Ovary (tissue), 9 donors: ENCODE data around the gene USH1G. TPM values are rescaled to one million over a fixed set of nuclear protein-coding genes. Genes with fewer than 3 reads are reported as not detected.

Source experiments
- DNase-seq, 5 donors: peaks; one replicate each; pipeline ENCODE4 v3.0.0-alpha.2; 2019 to 2020
- H3K27ac ChIP-seq, 2 donors: fragments of 200-600 bp; one replicate each; pipeline versions ENCODE4 v1.5.1 to v1.8.0; 2019 to 2022
- H3K27me3 ChIP-seq: fragments of 200-600 bp; one replicate; pipeline ENCODE4 v1.8.0; 2022
- H3K36me3 ChIP-seq: fragments of 200-600 bp; sonication (generic); one replicate; pipeline ENCODE4 v1.5.1; 2019
- H3K4me1 ChIP-seq: one replicate; pipeline ENCODE4 v1.8.1; 2013; ENCODE audit warnings: mild to moderate bottlenecking, moderate library complexity; ENCODE audit not compliant: insufficient read depth
- H3K4me3 ChIP-seq: fragments of 200-600 bp; sonication (generic); one replicate; pipeline ENCODE4 v1.5.1; 2017
- H3K9me3 ChIP-seq, 2 donors: fragments of 200-600 bp in 1 of 2; sonication (generic) in 1 of 2; one replicate each; pipeline versions ENCODE4 v1.5.1 to v1.8.1; 2013 to 2019; ENCODE audit warnings: mild to moderate bottlenecking in 1 of 2, moderate library complexity in 1 of 2
- EP300 ChIP-seq: sonication (generic); formaldehyde crosslinking; IDR thresholded peaks from one replicate; pipeline ENCODE4 v1.6.1; 2017; ENCODE audit warnings: antibody characterized with exemption
- POLR2A ChIP-seq: fragments of 450-650 bp; IDR thresholded peaks from one replicate; pipeline ENCODE4 v1.6.1; 2017; ENCODE audit warnings: antibody characterized with exemption, mild to moderate bottlenecking, moderate library complexity
- WGBS, 3 donors: extraction: QIAGEN DNeasy Blood & Tissue Kit in 1 of 3; methylation state at CpG; one replicate each; pipeline versions ENCODE4 v1.1.5 to v1.1.7; 2013 to 2017; 5-methylcytosine and 5-hydroxymethylcytosine counted together
- intact Hi-C, 4 donors: fragments of 100-400 bp; cut with DNase I; formaldehyde crosslinking; loops; one replicate each; pipeline versions ENCODE4 v1.11.0 to v1.15.1; 2022 to 2023
- polyA plus RNA-seq, 2 donors: library from polyadenylated mRNA; stranded (reverse); fragments of 200-250 nt in 1 of 2; fragments of 350-450 nt in 1 of 2; fragmentation: Illumina TruSeq in 1 of 2; extraction: RNeasy Lipid Tissue Mini Kit (QIAGEN cat#74804) in 1 of 2; gene quantifications; one replicate each; pipeline ENCODE4 v1.2.3, GENCODE V29; 2013 to 2014
- total RNA-seq, 7 donors: library from RNA; depleted of rRNA in 2 of 7; stranded (reverse); fragments of >200 nt in 2 of 7; fragmentation: NEBNext Ultra II Directional in 3 of 7; extraction: Animal tissue kit (Norgen Biotek cat#: 25700) in 3 of 7; gene quantifications; one replicate each; pipeline versions ENCODE4 v1.1.0 to v1.2.4, GENCODE V29; 2016 to 2023
- TF ChIP-seq, protein P1 (sequence below), 3 donors: fragments of 450-650 bp in 2 of 3; fragments of 200-600 bp in 1 of 3; IDR thresholded peaks; one replicate each; pipeline versions ENCODE4 v1.5.1 to v1.8.0; 2016 to 2022; ENCODE audit warnings: antibody characterized with exemption in 3 of 3, mild to moderate bottlenecking in 1 of 3
- donor health status: DM: no; HTN: no; CAD: no; lungs with moderate emphysema.
- donor health status: DM: no; HTN: no; CAD: no.
- donor health status: Bipolar disorder and iron deficiency.
- donor health status: DM: yes; HTN: yes; CAD: no.
- donor health status: DM: no; HTN: no; CAD: no.
- donor health status: DM: yes; HTN: yes; CAD: no.

Gene USH1G
- total and polyA plus RNA-seq, 9 donors, result 0.08 to 1.4 (median 0.61) TPM

DNA sequence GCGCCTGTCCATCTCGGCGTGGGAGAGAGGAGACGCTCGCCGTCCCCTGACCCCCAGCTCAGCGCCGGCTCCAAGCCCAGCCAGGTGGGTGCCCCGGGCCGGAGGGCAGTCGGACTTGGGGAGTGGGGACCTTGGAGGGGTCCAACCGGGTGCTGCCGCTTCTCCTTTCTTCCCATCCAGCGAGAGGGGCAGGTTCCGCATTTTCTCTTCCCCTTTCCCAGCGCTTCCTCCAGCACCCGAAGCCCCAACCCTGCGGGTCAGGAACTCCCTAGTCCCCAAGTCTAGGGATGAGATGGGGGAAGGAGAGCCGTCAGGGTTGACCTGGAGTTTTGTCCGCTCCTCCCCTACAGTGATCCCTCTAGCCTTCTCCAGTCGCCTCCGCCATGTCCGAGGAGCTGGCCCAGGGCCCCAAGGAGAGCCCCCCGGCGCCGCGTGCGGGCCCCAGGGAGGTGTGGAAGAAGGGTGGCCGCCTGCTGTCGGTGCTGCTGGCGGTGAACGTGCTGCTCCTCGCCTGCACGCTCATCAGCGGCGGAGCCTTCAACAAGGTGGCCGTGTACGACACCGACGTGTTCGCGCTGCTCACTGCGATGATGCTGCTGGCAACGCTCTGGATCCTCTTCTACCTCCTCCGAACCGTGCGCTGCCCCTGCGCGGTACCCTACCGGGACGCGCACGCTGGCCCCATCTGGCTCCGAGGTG is 1.3 kb upstream of the USH1G start, which contains the start of gene OTOP2:
Gene OTOP2 (plus strand): TSS at position 24 of the 699 bp plus-strand sequence. CDS start 360 bp downstream, at position 384.
- DNase-seq, result no peak
- Histone ChIP-seq H3K27ac (no peak within 1 kb of the TSS), H3K4me3 (peak within 1 kb of the TSS; percentile 31), H3K36me3 (no peaks in the 10 kb centered on the region), H3K9me3 (no peaks in the 10 kb centered on the region), H3K27me3 (peaks cover 4% of the 10 kb centered on the region), H3K4me1 (peaks cover 6% of the 10 kb centered on the region)
- no peak for TF ChIP-seq POLR2A
- TF ChIP-seq EP300, result no peak
- TF ChIP-seq, protein P1, sequence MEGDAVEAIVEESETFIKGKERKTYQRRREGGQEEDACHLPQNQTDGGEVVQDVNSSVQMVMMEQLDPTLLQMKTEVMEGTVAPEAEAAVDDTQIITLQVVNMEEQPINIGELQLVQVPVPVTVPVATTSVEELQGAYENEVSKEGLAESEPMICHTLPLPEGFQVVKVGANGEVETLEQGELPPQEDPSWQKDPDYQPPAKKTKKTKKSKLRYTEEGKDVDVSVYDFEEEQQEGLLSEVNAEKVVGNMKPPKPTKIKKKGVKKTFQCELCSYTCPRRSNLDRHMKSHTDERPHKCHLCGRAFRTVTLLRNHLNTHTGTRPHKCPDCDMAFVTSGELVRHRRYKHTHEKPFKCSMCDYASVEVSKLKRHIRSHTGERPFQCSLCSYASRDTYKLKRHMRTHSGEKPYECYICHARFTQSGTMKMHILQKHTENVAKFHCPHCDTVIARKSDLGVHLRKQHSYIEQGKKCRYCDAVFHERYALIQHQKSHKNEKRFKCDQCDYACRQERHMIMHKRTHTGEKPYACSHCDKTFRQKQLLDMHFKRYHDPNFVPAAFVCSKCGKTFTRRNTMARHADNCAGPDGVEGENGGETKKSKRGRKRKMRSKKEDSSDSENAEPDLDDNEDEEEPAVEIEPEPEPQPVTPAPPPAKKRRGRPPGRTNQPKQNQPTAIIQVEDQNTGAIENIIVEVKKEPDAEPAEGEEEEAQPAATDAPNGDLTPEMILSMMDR (IDR thresholded peaks at IDR 0.05), result no peak
- intact Hi-C loops, result no loop called here
- WGBS, 3 donors, result 1 to 2% (median 1%) methylated on average over 39 to 54 of the region's 54 CpGs

DNA sequence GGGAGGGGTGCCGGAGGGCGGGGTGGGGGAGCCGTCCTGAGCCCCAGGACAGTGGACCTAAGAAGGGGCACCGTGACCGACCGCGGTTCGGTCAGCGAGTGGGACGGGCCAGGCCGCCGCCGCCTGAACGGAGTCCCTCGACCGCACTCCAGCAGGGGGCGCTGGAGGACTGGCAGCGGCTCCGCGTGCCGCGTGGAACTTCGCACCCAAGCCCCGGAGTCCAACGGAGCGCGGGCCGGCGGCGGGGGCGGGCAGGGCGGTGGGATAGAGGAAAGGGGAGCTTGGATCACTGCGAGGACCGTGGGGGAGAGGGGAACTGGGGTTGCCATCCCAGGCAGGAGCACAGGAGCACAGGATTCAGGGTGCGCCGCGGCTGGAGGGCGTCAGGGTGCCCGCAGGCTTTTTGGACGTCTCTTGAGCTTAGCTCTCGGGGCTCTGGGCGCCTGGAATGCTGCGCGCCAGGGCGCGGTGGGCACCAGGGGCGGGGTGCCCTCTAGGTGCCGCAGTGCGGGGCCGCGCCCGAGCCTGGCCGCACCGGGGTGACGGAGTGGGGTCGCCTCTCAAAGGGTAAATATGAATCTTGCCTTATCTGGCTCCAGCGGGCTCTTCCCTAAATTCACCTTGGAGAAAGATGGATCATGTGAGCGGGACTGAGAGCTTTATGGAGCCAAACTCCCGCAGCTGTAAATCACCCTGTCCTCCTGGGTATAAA is 639 bp upstream of the USH1G start:
- 1 to 2% (median 1%) methylated on average over 41 to 59 of the region's 59 CpGs for WGBS, 3 donors
- intact Hi-C loops, result no loop called here
- Histone ChIP-seq H3K27ac (no peak overlapping the region), H3K4me1 (peaks cover 6% of the 10 kb centered on the region), H3K9me3 (no peaks in the 10 kb centered on the region), H3K36me3 (no peaks in the 10 kb centered on the region), H3K4me3 (peak overlapping the region; percentile 31), H3K27me3 (peaks cover 4% of the 10 kb centered on the region)
- DNase-seq, result peak; percentile 56 to 78 (median 63)
- TF ChIP-seq POLR2A (no peak), EP300 (no peak)
- TF ChIP-seq, protein P1 (IDR thresholded peaks at IDR 0.05), result no peak

DNA sequence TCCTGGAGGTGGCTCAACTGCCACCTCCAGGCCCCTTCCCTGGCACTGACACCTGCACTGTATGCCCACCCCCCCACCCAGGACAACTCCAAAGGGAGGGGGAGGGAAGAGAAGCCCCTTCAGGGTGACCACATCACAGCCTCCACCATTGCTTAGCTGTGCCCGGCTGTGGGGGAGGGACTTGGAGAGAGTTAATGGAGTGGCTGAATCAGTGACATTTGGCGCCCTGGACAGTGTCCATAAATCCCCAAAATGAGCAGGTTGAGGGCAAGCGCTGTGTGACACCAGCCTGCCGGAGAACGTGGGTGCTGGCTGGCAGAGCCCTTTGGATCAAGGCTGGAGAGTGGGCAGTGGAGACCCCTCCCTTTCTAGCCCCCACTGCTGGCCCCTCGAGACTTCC is 883 bp downstream of the USH1G start:
- no peak for DNase-seq
- H3K9me3 ChIP-seq, result no peaks in the 10 kb centered on the region
- intact Hi-C loops, result no loop called here
- H3K27me3 ChIP-seq, result peaks cover 4% of the 10 kb centered on the region
- H3K36me3 ChIP-seq, result no peaks in the 10 kb centered on the region
- H3K4me3 ChIP-seq, result no peak overlapping the region
- TF ChIP-seq POLR2A (no peak), EP300 (no peak)
- TF ChIP-seq, protein P1 (IDR thresholded peaks at IDR 0.05), result no peak
- no peak overlapping the region for H3K27ac ChIP-seq
- H3K4me1 ChIP-seq, result peaks cover 6% of the 10 kb centered on the region
- 54 to 64% (median 55%) methylated on average over 6 of the region's 6 CpGs for WGBS, 3 donors

DNA sequence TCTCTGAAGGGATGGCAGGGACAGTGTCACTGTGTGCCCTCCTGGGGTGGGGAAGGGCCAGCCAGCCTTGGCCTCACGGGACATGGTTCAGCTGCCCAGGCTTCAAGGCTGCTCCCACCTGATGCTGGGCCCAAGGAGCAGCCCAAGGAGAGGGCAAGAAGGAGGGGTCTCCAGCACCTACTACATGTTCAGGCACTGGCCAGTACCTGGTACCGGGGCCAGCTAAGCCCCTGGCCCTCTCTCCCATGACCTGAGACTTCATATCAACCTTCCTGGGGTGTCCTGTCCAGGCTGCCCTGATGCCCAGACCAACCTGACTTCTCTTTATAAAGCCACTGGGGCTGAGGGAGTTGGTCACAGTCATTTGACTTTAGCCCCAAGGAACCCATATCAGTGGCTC is 1.3 kb downstream of the USH1G start:
- no peak for TF ChIP-seq POLR2A
- whole genome bisulfite sequencing, 3 donors, result 91 to 100% (median 96%) methylated on average over 1 to 2 of the region's 2 CpGs
- Histone ChIP-seq H3K36me3 (no peaks in the 10 kb centered on the region), H3K4me1 (peaks cover 6% of the 10 kb centered on the region), H3K9me3 (no peaks in the 10 kb centered on the region), H3K4me3 (no peak overlapping the region), H3K27me3 (peaks cover 4% of the 10 kb centered on the region), H3K27ac (no peak overlapping the region)
- no peak for DNase-seq
- intact Hi-C loops, result no loop called here
